GM12891 (cell line): Measurements from ENCODE around the gene RUSC1.
"Not testable (repeated sequence)": the region's sequence is repeated elsewhere in the genome, so short reads cannot be mapped to it uniquely, and the experiment has no call there.

ENCODE experiments used
- DNase-seq: peaks from one replicate; pipeline ENCODE4 v3.0.0; 2011; ENCODE audit warnings: low spot score; ENCODE audit not compliant: insufficient read length
- FAIRE-seq: peaks from 2 replicates; lab custom pipeline; 2011; peaks lifted over from hg19 to GRCh38; lab: Jason Lieb, UNC
- PAX5 ChIP-seq: IDR thresholded peaks from 2 replicates; pipeline ENCODE4 v1.6.1; 2011; ENCODE audit warnings: low read length, moderate library complexity, mild to moderate bottlenecking; ENCODE audit not compliant: insufficient read depth, severe bottlenecking
- POLR2A ChIP-seq: IDR thresholded peaks from 2 replicates; pipeline ENCODE4 v1.6.1; 2011; ENCODE audit warnings: low read depth, low read length, control low read depth
- POLR2AphosphoS5 ChIP-seq: IDR thresholded peaks from 2 replicates; pipeline ENCODE4 v1.6.1; 2011; ENCODE audit warnings: low read depth, low read length, control low read depth
- POU2F2 ChIP-seq: IDR thresholded peaks from 2 replicates; pipeline ENCODE4 v1.6.1; 2011; ENCODE audit warnings: low read depth, mild to moderate bottlenecking, control low read depth, low read length, moderate library complexity
- SPI1 ChIP-seq: IDR thresholded peaks from 2 replicates; pipeline ENCODE4 v1.6.1; 2011; ENCODE audit warnings: low read depth, low read length, control low read depth
- TAF1 ChIP-seq: IDR thresholded peaks from 2 replicates; pipeline ENCODE4 v1.6.1; 2011; ENCODE audit warnings: low read depth, low read length, control low read depth

The RUSC1 gene

DNA sequence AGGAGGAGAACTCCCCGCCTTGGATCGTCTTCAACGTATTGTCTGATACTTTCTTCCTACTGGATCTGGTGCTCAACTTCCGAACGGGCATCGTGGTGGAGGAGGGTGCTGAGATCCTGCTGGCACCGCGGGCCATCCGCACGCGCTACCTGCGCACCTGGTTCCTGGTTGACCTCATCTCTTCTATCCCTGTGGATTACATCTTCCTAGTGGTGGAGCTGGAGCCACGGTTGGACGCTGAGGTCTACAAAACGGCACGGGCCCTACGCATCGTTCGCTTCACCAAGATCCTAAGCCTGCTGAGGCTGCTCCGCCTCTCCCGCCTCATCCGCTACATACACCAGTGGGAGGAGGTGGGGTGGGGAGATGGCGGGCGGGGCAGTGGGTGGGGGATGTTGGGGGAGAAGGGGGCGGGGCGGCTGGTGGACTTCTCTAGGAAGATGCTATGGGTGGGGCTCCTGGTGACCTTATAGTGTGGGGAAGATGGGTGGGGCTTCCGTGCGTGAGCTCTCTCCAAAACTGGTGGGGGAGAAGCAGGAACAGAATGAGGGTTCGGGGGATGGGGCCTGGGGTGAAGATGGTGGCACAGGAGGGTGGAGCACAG is 38.1 kb upstream of the RUSC1 start:
- TF ChIP-seq POLR2AphosphoS5 (no peak), SPI1 (no peak), TAF1 (no peak), PAX5 (no peak), POU2F2 (no peak), POLR2A (no peak)
- FAIRE-seq (no peak), DNase-seq (no peak)

DNA sequence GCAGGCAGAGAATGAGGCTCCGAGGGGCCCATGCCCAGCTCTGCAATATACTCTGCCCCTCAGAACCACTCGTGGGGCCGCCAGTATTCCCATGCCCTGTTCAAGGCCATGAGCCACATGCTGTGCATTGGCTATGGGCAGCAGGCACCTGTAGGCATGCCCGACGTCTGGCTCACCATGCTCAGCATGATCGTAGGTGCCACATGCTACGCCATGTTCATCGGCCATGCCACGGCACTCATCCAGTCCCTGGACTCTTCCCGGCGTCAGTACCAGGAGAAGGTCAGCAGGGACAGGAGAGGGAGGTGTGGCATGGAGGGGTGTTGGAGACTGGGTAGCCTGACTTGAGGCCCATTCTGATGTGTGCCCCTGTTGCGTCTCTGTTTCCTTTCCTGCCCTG is 36.2 kb upstream of the RUSC1 start:
- FAIRE-seq (no peak), DNase-seq (no peak)
- TF ChIP-seq POLR2A, result no peak
- TF ChIP-seq TAF1, result no peak
- TF ChIP-seq PAX5, result no peak
- TF ChIP-seq POU2F2, result no peak
- no peak for TF ChIP-seq POLR2AphosphoS5
- TF ChIP-seq SPI1, result no peak

DNA sequence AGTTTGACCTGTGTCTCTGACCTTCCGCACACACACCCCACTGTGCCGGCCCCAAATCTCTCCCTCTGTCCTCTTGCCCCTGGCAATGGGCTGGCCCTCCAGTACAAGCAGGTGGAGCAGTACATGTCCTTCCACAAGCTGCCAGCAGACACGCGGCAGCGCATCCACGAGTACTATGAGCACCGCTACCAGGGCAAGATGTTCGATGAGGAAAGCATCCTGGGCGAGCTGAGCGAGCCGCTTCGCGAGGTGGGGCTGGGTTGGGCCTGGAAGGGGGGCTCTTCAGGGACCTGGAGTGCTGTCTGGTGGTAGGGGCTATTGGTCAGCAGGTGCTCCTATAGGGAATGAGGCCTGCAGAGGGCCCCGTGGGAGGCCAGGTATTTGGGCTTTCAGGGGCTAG is 35.6 kb upstream of the RUSC1 start:
- TF ChIP-seq SPI1, result no peak
- no peak for TF ChIP-seq POLR2AphosphoS5
- no peak for TF ChIP-seq POU2F2
- no peak for TF ChIP-seq PAX5
- no peak for TF ChIP-seq POLR2A
- no peak for TF ChIP-seq TAF1
- FAIRE-seq (no peak), DNase-seq (no peak)

DNA sequence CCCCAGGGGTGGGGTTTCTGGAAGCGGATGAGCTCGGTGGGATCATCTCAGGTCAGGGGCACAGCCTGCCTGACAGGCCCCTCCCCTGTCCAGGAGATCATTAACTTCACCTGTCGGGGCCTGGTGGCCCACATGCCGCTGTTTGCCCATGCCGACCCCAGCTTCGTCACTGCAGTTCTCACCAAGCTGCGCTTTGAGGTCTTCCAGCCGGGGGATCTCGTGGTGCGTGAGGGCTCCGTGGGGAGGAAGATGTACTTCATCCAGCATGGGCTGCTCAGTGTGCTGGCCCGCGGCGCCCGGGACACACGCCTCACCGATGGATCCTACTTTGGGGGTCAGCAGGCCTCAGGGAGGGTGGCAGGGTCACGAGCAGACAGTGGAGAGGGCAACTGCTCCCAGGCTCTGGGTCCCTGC is 35.1 kb upstream of the RUSC1 start:
- no peak for TF ChIP-seq POLR2AphosphoS5
- TF ChIP-seq POLR2A, result no peak
- TF ChIP-seq PAX5, result no peak
- TF ChIP-seq TAF1, result no peak
- no peak for FAIRE-seq
- no peak for DNase-seq

DNA sequence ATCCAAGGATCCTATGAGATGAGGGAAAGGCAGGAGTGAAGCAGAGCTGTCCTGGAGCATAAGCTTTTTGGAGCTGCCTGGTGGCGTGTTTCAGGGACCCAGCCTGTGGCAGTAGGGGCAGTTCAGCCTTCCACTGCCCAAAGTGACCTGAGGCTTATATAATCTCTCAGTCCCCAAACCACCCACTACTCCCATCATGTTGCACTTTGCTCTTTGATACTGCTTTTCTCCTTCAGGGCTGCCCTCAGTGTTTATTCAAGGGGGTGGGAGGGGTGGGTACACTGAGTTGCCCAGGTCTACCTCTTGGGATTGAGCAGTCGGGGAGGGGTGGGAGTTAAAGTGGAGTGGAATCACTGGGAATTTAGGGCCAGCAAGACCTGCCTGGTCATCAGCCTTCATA is 34.1 kb upstream of the RUSC1 start:
- DNase-seq (no peak), FAIRE-seq (no peak)
- TF ChIP-seq POLR2A (no peak), POU2F2 (no peak), POLR2AphosphoS5 (no peak), TAF1 (no peak), PAX5 (no peak), SPI1 (no peak)

DNA sequence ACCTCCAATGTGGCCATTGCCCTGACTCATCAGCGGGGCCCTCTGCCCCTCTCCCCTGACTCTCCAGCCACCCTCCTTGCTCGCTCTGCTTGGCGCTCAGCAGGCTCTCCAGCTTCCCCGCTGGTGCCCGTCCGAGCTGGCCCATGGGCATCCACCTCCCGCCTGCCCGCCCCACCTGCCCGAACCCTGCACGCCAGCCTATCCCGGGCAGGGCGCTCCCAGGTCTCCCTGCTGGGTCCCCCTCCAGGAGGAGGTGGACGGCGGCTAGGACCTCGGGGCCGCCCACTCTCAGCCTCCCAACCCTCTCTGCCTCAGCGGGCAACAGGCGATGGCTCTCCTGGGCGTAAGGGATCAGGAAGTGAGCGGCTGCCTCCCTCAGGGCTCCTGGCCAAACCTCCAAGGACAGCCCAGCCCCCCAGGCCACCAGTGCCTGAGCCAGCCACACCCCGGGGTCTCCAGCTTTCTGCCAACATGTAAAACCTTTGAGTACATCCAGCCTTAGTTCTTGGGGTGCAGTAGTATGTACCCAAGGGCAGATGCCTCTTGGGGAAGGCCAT is 32.6 kb upstream of the RUSC1 start:
- TF ChIP-seq POU2F2 (no peak), TAF1 (no peak), PAX5 (no peak), SPI1 (no peak), POLR2AphosphoS5 (no peak), POLR2A (no peak)
- DNase-seq, result no peak
- no peak for FAIRE-seq

DNA sequence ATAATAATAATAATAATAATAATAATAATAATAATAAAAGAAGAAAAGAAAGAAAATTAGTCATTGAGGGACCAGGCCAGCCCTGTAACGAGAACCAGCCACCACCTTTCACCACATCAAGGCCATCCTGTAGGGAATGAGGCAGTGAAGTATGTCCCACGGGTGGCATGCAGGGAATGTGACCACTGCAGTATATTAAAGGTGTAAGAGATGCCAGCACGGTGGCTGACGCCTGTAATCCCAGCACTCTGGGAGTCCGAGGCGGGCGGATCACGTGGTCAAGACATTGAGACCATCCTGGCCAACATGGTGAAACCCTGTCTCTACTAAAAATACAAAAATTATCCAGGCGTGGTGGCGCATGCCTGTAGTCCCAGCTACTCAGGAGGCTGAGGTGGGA is 29.7 kb upstream of the RUSC1 start:
- not testable (repeated sequence) for FAIRE-seq, DNase-seq

DNA sequence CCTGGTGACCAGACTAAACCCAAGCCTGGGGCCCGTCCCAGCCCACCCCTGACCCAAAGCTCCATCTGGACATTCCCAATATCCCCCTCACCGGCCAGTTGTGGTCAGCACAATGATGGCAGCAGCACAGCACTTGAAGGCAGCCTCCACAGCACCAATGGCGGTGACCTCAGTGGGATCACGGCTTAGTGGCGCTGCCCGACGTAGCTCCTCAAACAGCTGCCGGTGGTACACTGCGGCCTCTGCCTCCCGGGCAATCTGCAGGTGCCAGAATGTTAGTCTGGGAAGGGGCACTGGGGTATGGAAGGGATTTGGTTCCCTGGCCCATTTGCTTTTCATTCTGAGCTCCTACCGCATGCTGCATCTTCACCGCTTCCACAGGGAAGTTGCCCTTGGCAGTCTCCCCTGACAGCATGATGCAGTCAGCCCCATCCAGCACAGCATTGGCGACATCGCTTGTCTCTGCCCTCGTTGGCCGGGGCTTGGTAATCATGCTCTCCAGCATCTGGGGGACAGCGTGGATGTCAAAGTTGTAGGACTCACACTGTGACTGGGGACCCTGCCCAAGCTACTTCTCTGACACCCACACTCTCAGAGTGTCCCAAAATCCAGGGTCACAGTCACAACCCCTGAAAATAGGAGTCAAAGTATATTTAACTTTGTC is 27.5 kb upstream of the RUSC1 start:
- TF ChIP-seq PAX5, result no peak
- TF ChIP-seq POLR2AphosphoS5, result no peak
- no peak for TF ChIP-seq SPI1
- no peak for TF ChIP-seq POU2F2
- no peak for TF ChIP-seq POLR2A
- TF ChIP-seq TAF1, result no peak
- FAIRE-seq, result no peak
- DNase-seq, result no peak

DNA sequence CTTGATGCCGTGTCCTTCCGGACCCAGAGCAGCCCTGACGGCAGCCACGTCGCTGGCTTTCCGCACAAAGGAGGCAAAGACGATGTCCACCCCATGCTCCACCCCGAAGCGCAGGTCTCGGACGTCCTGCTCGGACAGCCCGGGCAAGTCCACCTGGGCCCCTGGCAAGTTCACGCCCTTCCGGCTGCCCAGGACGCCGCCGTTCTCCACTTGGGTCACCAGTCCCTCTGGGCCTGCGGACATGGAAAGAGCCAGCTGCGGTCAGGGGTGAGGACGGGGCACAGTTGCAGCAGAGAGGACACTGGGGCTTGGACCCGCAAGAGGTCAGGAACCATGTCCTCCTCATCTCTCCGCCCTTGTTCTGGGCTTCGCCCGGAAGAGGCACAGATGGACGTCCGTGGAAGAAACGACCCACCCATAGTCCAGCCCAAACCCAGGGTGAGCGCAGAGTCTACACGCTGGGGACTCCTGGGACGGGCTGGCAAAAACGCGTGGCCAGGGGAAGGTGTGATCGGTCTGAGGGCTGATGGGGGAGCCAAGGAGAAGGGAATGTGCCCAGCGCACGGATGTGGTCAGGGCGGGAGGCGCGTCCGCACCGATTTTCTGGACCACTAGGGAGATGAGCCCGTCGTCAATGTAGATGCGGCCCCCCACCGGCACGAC is 26.0 kb upstream of the RUSC1 start:
- no peak for TF ChIP-seq POLR2AphosphoS5
- no peak for TF ChIP-seq SPI1
- DNase-seq (no peak), FAIRE-seq (no peak)

DNA sequence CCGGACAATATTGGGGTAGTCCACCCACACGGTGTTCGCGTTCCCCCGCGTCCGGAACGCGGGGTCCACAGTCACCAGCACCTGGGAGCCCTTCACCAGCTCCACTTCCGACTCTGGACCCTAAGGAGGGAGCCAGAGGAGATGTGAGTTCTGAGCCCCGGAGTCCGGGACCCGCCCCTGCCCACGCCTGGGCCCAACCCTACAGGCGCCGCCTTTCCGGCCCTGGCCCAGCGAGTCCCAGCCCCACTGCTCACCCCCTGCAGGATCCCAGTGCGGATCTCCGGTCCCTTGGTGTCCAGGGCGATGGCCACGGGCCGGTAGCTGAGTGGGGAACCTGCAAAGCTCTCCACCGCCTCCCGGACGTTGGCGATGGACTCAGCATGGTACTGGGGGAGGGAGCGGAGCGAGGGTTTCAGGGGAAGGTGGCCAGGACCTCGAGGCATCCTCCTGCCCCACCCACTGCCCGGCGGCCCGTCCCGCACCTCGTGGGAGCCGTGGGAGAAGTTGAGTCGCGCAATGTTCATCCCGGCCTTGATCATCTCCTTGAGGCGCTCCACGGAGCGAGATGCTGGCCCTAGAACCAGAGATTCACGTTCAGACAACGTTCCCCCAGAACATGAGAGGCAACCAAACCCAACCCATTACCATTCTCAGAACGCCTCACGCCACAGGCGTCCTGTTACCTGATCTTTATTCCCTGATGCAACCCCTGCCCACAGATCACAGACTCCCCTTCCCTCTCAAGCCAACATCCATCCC is 25.3 kb upstream of the RUSC1 start:
- TF ChIP-seq POLR2A (no peak), PAX5 (no peak), POU2F2 (no peak), SPI1 (no peak), POLR2AphosphoS5 (no peak), TAF1 (no peak)
- DNase-seq, result no peak
- peak; percentile 5 for FAIRE-seq
